ENCODE results near the gene MED15. TPM values are rescaled to one million over a fixed set of nuclear protein-coding genes. Genes with fewer than 3 reads are reported as not detected.

Gene MED15
- total RNA-seq, 1 experiment from 2014 or later, result 94.7 TPM

- Mint-ChIP-seq H3K27ac (ENCODE audit: unreplicated experiment) (peak overlapping the region; percentile 34), H3K4me3 (ENCODE audit: unreplicated experiment) (no peak overlapping the region), H3K9me3 (ENCODE audit: unreplicated experiment) (no peaks in the 10 kb centered on the region), H3K27me3 (ENCODE audit: insufficient read depth, unreplicated experiment) (no peaks in the 10 kb centered on the region), H3K4me1 (ENCODE audit: low read depth, unreplicated experiment) (no peaks in the 10 kb centered on the region), H3K36me3 (ENCODE audit: insufficient read depth, unreplicated experiment) (no peaks in the 10 kb centered on the region)
- ChIA-PET POLR2A (no interaction called here), CTCF (no interaction called here)
- no peak for DNase-seq
- Histone ChIP-seq H3K4me1 (no peaks in the 10 kb centered on the region), H3K4me3 (ENCODE audit: low read depth, low read length) (no peak overlapping the region), H3K27me3 (replicated peaks; ENCODE audit: control insufficient read depth, insufficient read depth, low read length) (no peaks in the 10 kb centered on the region), H3K9me3 (no peaks in the 10 kb centered on the region), H3K36me3 (ENCODE audit: control insufficient read depth, insufficient read depth, low read length) (no peaks in the 10 kb centered on the region)
- intact Hi-C loops (cut with micrococcal nuclease; ENCODE audit: unreplicated experiment), result no loop called here
- BruUV-seq (replicated peaks), result no TSS peak
- TF ChIP-seq CTCF (IDR thresholded peaks at IDR 0.05; ENCODE audit: insufficient read depth in 1 of 2, low read depth in 1 of 2, low read length in 1 of 2, severe bottlenecking in 1 of 2, unreplicated experiment in 1 of 2), result no peak
Measured at GRCh38 chr22:20632082-20632481, 124.7 kb downstream of the MED15 start.

GRCh38 chr22:20632518-20632917, 125.1 kb downstream of the MED15 start:
- DNase-seq, result no peak
- Histone ChIP-seq H3K9me3 (no peaks in the 10 kb centered on the region), H3K4me1 (no peaks in the 10 kb centered on the region; the same call in 1 of the 2 replicates), H3K36me3 (ENCODE audit: control insufficient read depth, insufficient read depth, low read length) (no peaks in the 10 kb centered on the region), H3K27me3 (replicated peaks; ENCODE audit: control insufficient read depth, insufficient read depth, low read length) (no peaks in the 10 kb centered on the region), H3K4me3 (ENCODE audit: low read depth, low read length) (no peak overlapping the region)
- Mint-ChIP-seq H3K36me3 (ENCODE audit: insufficient read depth, unreplicated experiment) (no peaks in the 10 kb centered on the region), H3K9me3 (ENCODE audit: unreplicated experiment) (no peaks in the 10 kb centered on the region), H3K27ac (ENCODE audit: unreplicated experiment) (no peak overlapping the region), H3K4me1 (ENCODE audit: low read depth, unreplicated experiment) (no peaks in the 10 kb centered on the region), H3K4me3 (ENCODE audit: unreplicated experiment) (no peak overlapping the region), H3K27me3 (ENCODE audit: insufficient read depth, unreplicated experiment) (no peaks in the 10 kb centered on the region)
- intact Hi-C loops (cut with micrococcal nuclease; ENCODE audit: unreplicated experiment), result no loop called here
- BruUV-seq (replicated peaks), result no TSS peak
- no peak for TF ChIP-seq CTCF (IDR thresholded peaks at IDR 0.05; ENCODE audit: insufficient read depth in 1 of 2, low read depth in 1 of 2, low read length in 1 of 2, severe bottlenecking in 1 of 2, unreplicated experiment in 1 of 2)
- POLR2A ChIA-PET, result no interaction called here
- CTCF ChIA-PET, result no interaction called here

- Histone ChIP-seq H3K4me3 (ENCODE audit: low read depth, low read length) (no peak overlapping the region), H3K9me3 (no peaks in the 10 kb centered on the region), H3K4me1 (peaks cover 17% of the 10 kb centered on the region), H3K36me3 (ENCODE audit: control insufficient read depth, insufficient read depth, low read length) (no peaks in the 10 kb centered on the region), H3K27me3 (replicated peaks; ENCODE audit: control insufficient read depth, insufficient read depth, low read length) (no peaks in the 10 kb centered on the region)
- intact Hi-C loops (cut with micrococcal nuclease; ENCODE audit: unreplicated experiment), result no loop called here
- DNase-seq, result no peak
- Mint-ChIP-seq H3K4me1 (ENCODE audit: low read depth, unreplicated experiment) (peaks cover 6% of the 10 kb centered on the region), H3K36me3 (ENCODE audit: insufficient read depth, unreplicated experiment) (no peaks in the 10 kb centered on the region), H3K9me3 (ENCODE audit: unreplicated experiment) (no peaks in the 10 kb centered on the region), H3K4me3 (ENCODE audit: unreplicated experiment) (no peak overlapping the region), H3K27me3 (ENCODE audit: insufficient read depth, unreplicated experiment) (no peaks in the 10 kb centered on the region), H3K27ac (ENCODE audit: unreplicated experiment) (no peak overlapping the region)
- ChIA-PET POLR2A (no interaction called here), CTCF (no interaction called here)
- BruUV-seq (replicated peaks), result no TSS peak
- TF ChIP-seq CTCF (IDR thresholded peaks at IDR 0.05; ENCODE audit: insufficient read depth in 1 of 2, low read depth in 1 of 2, low read length in 1 of 2, severe bottlenecking in 1 of 2, unreplicated experiment in 1 of 2), result no peak
Measured at GRCh38 chr22:20634560-20635226, 127.3 kb downstream of the MED15 start.

Data from Caco-2 (cell line).